Posterior vena cava (tissue), 2 donors: ENCODE measurements around the gene OR12D2. TPM values are rescaled to one million over a fixed set of nuclear protein-coding genes. Genes with fewer than 3 reads are reported as not detected.
"Not testable (repeated sequence)": the region's sequence is repeated elsewhere in the genome, so short reads cannot be mapped to it uniquely, and the experiment has no call there.

Experiments
- DNase-seq: peaks from one replicate; pipeline ENCODE4 v3.0.0-alpha.2; 2020; ENCODE audit warnings: low spot score
- intact Hi-C, 2 donors: fragments of 100-400 bp; cut with DNase I; formaldehyde crosslinking; loops; one replicate each; pipeline versions ENCODE4 v1.14.1 to v1.14.2; 2022 to 2023
- long read RNA-seq, 2 donors: library from polyadenylated mRNA; unstranded; transcript quantifications; one replicate each; pipeline ENCODE4 v2.0.0, GENCODE V29; 2020 to 2021
- total RNA-seq, 2 donors: library from RNA; stranded (reverse); fragmentation: NEBNext Ultra II Directional; extraction: Animal tissue kit (Norgen Biotek cat#: 25700); gene quantifications; one replicate each; pipeline ENCODE4 v1.2.1, GENCODE V29; 2021
- donor health status: DM: yes; HTN: yes; CAD: no.
- donor health status: DM: yes; HTN: yes; CAD: no.

The OR12D2 gene
- total RNA-seq: not detected
- long read RNA-seq, donor 1: 0 reads
- long read RNA-seq, donor 2: 0 reads

- intact Hi-C loops: no loop called here
- DNase-seq: no peak
Measured at GRCh38 chr6:29395331-29395730, at the start of gene OR12D2. OR12D2 (plus strand) TSS chr6:29395631; CDS start chr6:29396700, 1,069 bp downstream.

- intact Hi-C loops, DNase-seq: not testable (repeated sequence)
Measured at GRCh38 chr6:29349348-29349747, 46.1 kb upstream of the OR12D2 start.

- no peak for DNase-seq
- intact Hi-C loops: no loop called here
Measured at GRCh38 chr6:29354980-29355379, 40.5 kb upstream of the OR12D2 start.

- intact Hi-C loops: no loop called here
- no peak for DNase-seq
Measured at GRCh38 chr6:29355603-29356002, 39.8 kb upstream of the OR12D2 start.

- no peak for DNase-seq
- intact Hi-C loops: no loop called here
Measured at GRCh38 chr6:29368765-29369164, 26.7 kb upstream of the OR12D2 start, which contains the start of gene OR5V1. OR5V1 (minus strand) TSS chr6:29368865; CDS start chr6:29356195, 12,670 bp downstream.

GRCh38 chr6:29375191-29375590 lies 20.2 kb upstream of the OR12D2 start, which contains the start of gene OR12D3:
OR12D3 (minus strand) TSS chr6:29375291; CDS start chr6:29375287, 4 bp downstream.
- no peak for DNase-seq
- intact Hi-C loops: no loop called here

GRCh38 chr6:29376003-29376402 lies 19.4 kb upstream of the OR12D2 start:
- DNase-seq: no peak
- intact Hi-C loops: no loop called here

GRCh38 chr6:29388533-29388932 lies 6.9 kb upstream of the OR12D2 start:
- intact Hi-C loops: no loop called here
- DNase-seq: no peak

GRCh38 chr6:29399525-29399924 lies 4.1 kb downstream of the OR12D2 start:
- no peak for DNase-seq
- intact Hi-C loops: no loop called here

GRCh38 chr6:29403801-29404200 lies 8.4 kb downstream of the OR12D2 start:
- DNase-seq: no peak
- intact Hi-C loops: no loop called here

- no peak for DNase-seq
- intact Hi-C loops: no loop called here
Measured at GRCh38 chr6:29414588-29414987, 19.2 kb downstream of the OR12D2 start, which contains the start of gene OR12D1. OR12D1 (plus strand) TSS chr6:29414928.

GRCh38 chr6:29419516-29419915 lies 24.1 kb downstream of the OR12D2 start:
- intact Hi-C loops: no loop called here
- DNase-seq: no peak

GRCh38 chr6:29424168-29424567 lies 28.7 kb downstream of the OR12D2 start:
- intact Hi-C loops: no loop called here
- no peak for DNase-seq

- no peak for DNase-seq
- intact Hi-C loops: no loop called here
Measured at GRCh38 chr6:29424575-29424974, 29.1 kb downstream of the OR12D2 start.

GRCh38 chr6:29425075-29425474 lies 29.6 kb downstream of the OR12D2 start:
- intact Hi-C loops: no loop called here
- no peak for DNase-seq

- intact Hi-C loops: no loop called here
Measured at GRCh38 chr6:29426654-29427053, 31.2 kb downstream of the OR12D2 start.

GRCh38 chr6:29436730-29437129 lies 41.3 kb downstream of the OR12D2 start:
- intact Hi-C loops, DNase-seq: not testable (repeated sequence)

More at GRCh38 chr6:29426654-29427053, 31.2 kb downstream of the OR12D2 start:
- DNase-seq: no peak

- intact Hi-C loops: no loop called here
- DNase-seq: no peak
Measured at GRCh38 chr6:29439006-29439405, 43.6 kb downstream of the OR12D2 start, which contains the start of gene OR10C1. OR10C1 (plus strand) TSS chr6:29439306; CDS start chr6:29440016, 710 bp downstream.

GRCh38 chr6:29442719-29443118 lies 47.3 kb downstream of the OR12D2 start:
- no peak for DNase-seq
- intact Hi-C loops: no loop called here

GRCh38 chr6:29444031-29444430 lies 48.6 kb downstream of the OR12D2 start:
- DNase-seq, intact Hi-C loops: not testable (repeated sequence)
